ACC112 (cell line): Measurements from ENCODE around the gene CLEC12A.
"Not testable (repeated sequence)": the region's sequence is repeated elsewhere in the genome, so short reads cannot be mapped to it uniquely, and the experiment has no call there.

Experiments
- H2AFZ ChIP-seq: fragments of 200-600 bp; sonication (generic); one replicate; pipeline ENCODE4 v1.6.0; 2017; ENCODE audit warnings: antibody characterized with exemption, low read length; ENCODE audit not compliant: unreplicated experiment
- H3K27ac ChIP-seq: fragments of 200-600 bp; sonication (generic); 2 replicates; pipeline ENCODE4 v1.5.1; 2014; ENCODE audit warnings: low read depth, mild to moderate bottlenecking, antibody characterized with exemption, low read length, moderate library complexity
- H3K27me3 ChIP-seq: fragments of 200-600 bp; sonication (generic); 2 replicates; pipeline ENCODE4 v1.6.1; 2014; ENCODE audit warnings: mild to moderate bottlenecking, antibody characterized with exemption, low read length, moderate library complexity, mixed read lengths; ENCODE audit not compliant: insufficient read depth
- H3K36me3 ChIP-seq: fragments of 200-600 bp; sonication (generic); 2 replicates; pipeline ENCODE4 v1.6.1; 2016; ENCODE audit warnings: mild to moderate bottlenecking, antibody characterized with exemption, low read length, moderate library complexity, mixed read lengths; ENCODE audit not compliant: insufficient read depth
- H3K4me1 ChIP-seq: fragments of 200-600 bp; sonication (generic); one replicate; pipeline ENCODE4 v1.6.1; 2016; ENCODE audit warnings: low read length, mixed read lengths; ENCODE audit not compliant: insufficient read depth, unreplicated experiment, control insufficient read depth
- H3K4me3 ChIP-seq: fragments of 200-600 bp; sonication (generic); 2 replicates; pipeline ENCODE4 v1.5.1; 2014; ENCODE audit warnings: mild to moderate bottlenecking, low read depth, low read length
- H3K79me2 ChIP-seq: fragments of 200-600 bp; sonication (generic); one replicate; pipeline ENCODE4 v1.6.0; 2016; ENCODE audit warnings: low read length; ENCODE audit not compliant: control insufficient read depth, unreplicated experiment, insufficient read depth

The CLEC12A gene

DNA sequence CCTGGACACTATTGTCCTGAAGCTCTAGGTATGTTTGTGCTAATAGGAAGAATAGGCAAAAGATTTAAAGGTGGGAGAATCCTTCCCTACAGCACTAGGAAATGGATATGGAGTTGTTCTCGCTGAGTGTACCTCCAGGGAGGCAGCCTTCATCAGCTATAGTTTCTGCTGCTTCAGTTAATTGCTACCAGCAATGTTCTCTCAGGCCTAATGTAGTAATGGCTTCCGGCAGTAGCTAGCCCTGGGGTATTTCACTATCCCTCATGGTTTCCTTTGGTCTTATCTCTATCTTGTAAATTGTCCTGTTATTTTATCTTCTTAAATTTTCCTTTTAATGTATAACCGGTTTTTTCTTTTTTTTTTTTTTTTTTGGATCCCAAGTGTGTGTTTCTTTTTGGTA, 9.3 kb upstream of the CLEC12A start:
- H3K27me3 ChIP-seq = no peaks in the 10 kb centered on the region
- no peaks in the 10 kb centered on the region for H3K4me1 ChIP-seq
- H3K27ac ChIP-seq = no peak overlapping the region
- no peaks in the 10 kb centered on the region for H3K36me3 ChIP-seq
- H2AFZ ChIP-seq = no peak overlapping the region
- H3K79me2 ChIP-seq = no peaks in the 10 kb centered on the region
- no peak overlapping the region for H3K4me3 ChIP-seq

GRCh38 chr12:9969673-9970072, 1.5 kb upstream of the CLEC12A start:
- no peaks in the 10 kb centered on the region for H3K79me2 ChIP-seq
- no peaks in the 10 kb centered on the region for H3K36me3 ChIP-seq
- no peaks in the 10 kb centered on the region for H3K4me1 ChIP-seq
- no peak overlapping the region for H3K4me3 ChIP-seq
- H2AFZ ChIP-seq = no peak overlapping the region
- H3K27me3 ChIP-seq = peaks cover 18% of the 10 kb centered on the region
- no peak overlapping the region for H3K27ac ChIP-seq

GRCh38 chr12:9973949-9974348, 2.7 kb downstream of the CLEC12A start:
- Histone ChIP-seq H3K4me3 (no peak overlapping the region), H3K27me3 (peaks cover 17% of the 10 kb centered on the region), H2AFZ (no peak overlapping the region), H3K79me2 (no peaks in the 10 kb centered on the region), H3K27ac (no peak overlapping the region), H3K4me1 (no peaks in the 10 kb centered on the region), H3K36me3 (no peaks in the 10 kb centered on the region)

DNA sequence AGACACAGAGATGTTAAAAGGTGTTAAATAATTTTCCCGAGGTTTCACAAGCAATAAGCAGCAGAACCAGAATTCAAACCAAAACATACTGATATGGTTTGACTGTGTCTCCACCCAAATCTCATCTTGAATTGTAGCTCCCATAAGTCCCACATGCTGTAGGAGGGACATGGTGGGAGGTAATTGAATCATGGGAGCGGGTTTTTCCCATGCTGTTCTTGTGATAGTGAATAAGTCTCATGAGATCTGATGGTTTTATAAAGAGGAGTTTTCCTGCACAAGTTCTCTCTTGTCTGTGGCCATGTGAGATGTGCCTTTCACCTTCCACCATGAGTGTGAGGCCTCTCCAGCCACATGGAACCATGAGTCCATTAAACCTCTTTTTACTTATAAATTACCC, 3.5 kb downstream of the CLEC12A start:
- H3K79me2 ChIP-seq, H2AFZ ChIP-seq, H3K27ac ChIP-seq, H3K36me3 ChIP-seq, H3K4me3 ChIP-seq, H3K4me1 ChIP-seq: not testable (repeated sequence)
- peaks cover 17% of the 10 kb centered on the region for H3K27me3 ChIP-seq

DNA sequence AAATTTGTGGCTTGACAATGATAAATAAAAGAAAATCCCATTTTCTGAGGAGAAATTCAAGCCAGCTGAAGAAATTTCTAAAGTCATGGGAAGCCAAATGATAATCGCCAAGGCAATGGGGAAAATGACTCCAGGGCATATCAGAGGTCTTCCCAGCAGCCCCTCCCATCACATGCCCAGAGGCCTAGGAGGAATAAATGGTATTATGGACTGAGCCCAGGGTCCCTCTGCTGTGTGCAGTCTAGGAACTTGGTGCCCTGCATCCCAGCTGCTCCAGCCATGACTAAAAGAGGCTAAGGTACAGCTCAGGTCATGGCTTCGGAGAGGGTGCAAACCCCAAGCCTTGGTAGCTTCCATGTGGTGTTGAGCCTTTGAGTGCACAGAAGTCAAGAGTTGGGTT, 4.4 kb downstream of the CLEC12A start:
- no peak overlapping the region for H2AFZ ChIP-seq
- peaks cover 20% of the 10 kb centered on the region for H3K27me3 ChIP-seq
- H3K4me3 ChIP-seq = no peak overlapping the region
- no peaks in the 10 kb centered on the region for H3K79me2 ChIP-seq
- H3K36me3 ChIP-seq = no peaks in the 10 kb centered on the region
- H3K27ac ChIP-seq = no peak overlapping the region
- no peaks in the 10 kb centered on the region for H3K4me1 ChIP-seq

- H3K4me3 ChIP-seq, H3K4me1 ChIP-seq, H3K79me2 ChIP-seq, H3K27ac ChIP-seq, H3K36me3 ChIP-seq, H2AFZ ChIP-seq: not testable (repeated sequence)
- H3K27me3 ChIP-seq = peaks cover 25% of the 10 kb centered on the region
These were observed 5.4 kb downstream of the CLEC12A start for GRCh38 chr12:9976626-9977025.

- Histone ChIP-seq H3K27me3 (peaks cover 27% of the 10 kb centered on the region), H3K4me3 (no peak overlapping the region), H3K27ac (no peak overlapping the region), H3K4me1 (no peaks in the 10 kb centered on the region), H3K36me3 (no peaks in the 10 kb centered on the region), H2AFZ (no peak overlapping the region), H3K79me2 (no peaks in the 10 kb centered on the region)
These were observed 6.7 kb downstream of the CLEC12A start for GRCh38 chr12:9977916-9978315.

GRCh38 chr12:9980126-9980525, 8.9 kb downstream of the CLEC12A start:
- no peak overlapping the region for H3K4me3 ChIP-seq
- H3K4me1 ChIP-seq = no peaks in the 10 kb centered on the region
- H3K36me3 ChIP-seq = no peaks in the 10 kb centered on the region
- H3K79me2 ChIP-seq = no peaks in the 10 kb centered on the region
- H3K27me3 ChIP-seq = peaks cover 21% of the 10 kb centered on the region
- H2AFZ ChIP-seq = no peak overlapping the region
- no peak overlapping the region for H3K27ac ChIP-seq

- no peaks in the 10 kb centered on the region for H3K4me1 ChIP-seq
- H3K4me3 ChIP-seq = no peak overlapping the region
- H3K27me3 ChIP-seq = peaks cover 75% of the 10 kb centered on the region
- no peaks in the 10 kb centered on the region for H3K79me2 ChIP-seq
- no peak overlapping the region for H2AFZ ChIP-seq
- H3K27ac ChIP-seq = no peak overlapping the region
- H3K36me3 ChIP-seq = no peaks in the 10 kb centered on the region
These were observed 20.7 kb downstream of the CLEC12A start for GRCh38 chr12:9991876-9992275.

GRCh38 chr12:9992296-9992695, 21.1 kb downstream of the CLEC12A start:
- H3K4me1 ChIP-seq = no peaks in the 10 kb centered on the region
- no peak overlapping the region for H3K27ac ChIP-seq
- H3K27me3 ChIP-seq = peaks cover 79% of the 10 kb centered on the region
- H3K79me2 ChIP-seq = no peaks in the 10 kb centered on the region
- H2AFZ ChIP-seq = no peak overlapping the region
- H3K36me3 ChIP-seq = no peaks in the 10 kb centered on the region
- H3K4me3 ChIP-seq = no peak overlapping the region

DNA sequence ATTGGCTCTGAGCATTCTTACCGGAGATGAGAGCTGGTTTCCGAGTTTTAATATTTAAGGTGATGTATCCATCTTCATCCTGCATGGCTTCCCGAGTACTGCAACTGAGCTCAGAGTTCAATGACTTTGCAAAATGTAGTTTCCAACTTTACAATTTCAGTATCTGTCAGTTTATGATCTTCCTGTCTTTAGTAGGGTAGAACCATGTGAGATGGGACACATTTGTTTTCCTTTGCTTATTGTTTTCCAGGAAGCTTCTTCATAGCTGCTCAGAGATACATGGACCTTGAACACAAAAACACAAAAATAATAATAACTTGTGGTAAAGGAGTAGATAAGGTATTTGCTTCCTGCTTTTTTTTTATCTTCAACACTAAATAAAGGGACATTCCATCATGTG, 27.8 kb downstream of the CLEC12A start, which contains the start of gene CLEC1B:
Gene CLEC1B, minus strand, starts transcription at position 106 of the 400 bp plus-strand sequence. Its CDS starts 21 bp downstream, at position 85.
- Histone ChIP-seq H2AFZ (no peak within 1 kb of the TSS), H3K36me3 (no peaks in the 10 kb centered on the region), H3K4me1 (no peaks in the 10 kb centered on the region), H3K4me3 (no peak within 1 kb of the TSS), H3K27me3 (peaks cover 58% of the 10 kb centered on the region), H3K27ac (no peak within 1 kb of the TSS), H3K79me2 (no peaks in the 10 kb centered on the region)
